Neutrophil (primary cell): ENCODE measurements around the gene SLC12A4.
"Not testable (repeated sequence)": the region's sequence is repeated elsewhere in the genome, so short reads cannot be mapped to it uniquely, and the experiment has no call there.

Source experiments
- H3K27ac ChIP-seq: fragments of 200-600 bp; sonication (generic); 2 replicates; pipeline ENCODE4 v1.5.1; 2016; ENCODE audit warnings: mild to moderate bottlenecking, moderate library complexity
- H3K27me3 ChIP-seq: fragments of 200-600 bp; sonication (generic); 2 replicates; pipeline ENCODE4 v1.6.0; 2016; ENCODE audit warnings: mild to moderate bottlenecking
- H3K36me3 ChIP-seq: fragments of 200-600 bp; sonication (generic); 2 replicates; pipeline ENCODE4 v1.5.1; 2017
- H3K4me1 ChIP-seq, 2 experiments: fragments of 200-600 bp in 1 of 2; sonication (generic) in 1 of 2; 1 replicate in 1 of 2; 2 replicates in 1 of 2; pipeline versions ENCODE4 v1.5.1 to v1.6.1; 2013 to 2016; ENCODE audit warnings: low read depth in 1 of 2, low read length in 1 of 2, mild to moderate bottlenecking in 1 of 2, moderate library complexity in 1 of 2; ENCODE audit not compliant: control insufficient read depth in 1 of 2, insufficient read depth in 1 of 2
- H3K4me3 ChIP-seq, 2 experiments: fragments of 200-600 bp in 1 of 2; sonication (generic) in 1 of 2; 1 replicate in 1 of 2; 2 replicates in 1 of 2; pipeline ENCODE4 v1.5.1; 2013 to 2016; ENCODE audit warnings: low read depth in 1 of 2, low read length in 1 of 2, mild to moderate bottlenecking in 1 of 2, moderate library complexity in 1 of 2
- H3K9me3 ChIP-seq: fragments of 200-600 bp; sonication (generic); 2 replicates; pipeline ENCODE4 v1.5.1; 2016
- TF ChIP-seq, protein P1 (sequence below): fragments of 200-600 bp; sonication (generic); IDR thresholded peaks from 2 replicates; pipeline ENCODE4 v1.5.1; 2016; ENCODE audit warnings: antibody characterized with exemption

SLC12A4 gene

DNA sequence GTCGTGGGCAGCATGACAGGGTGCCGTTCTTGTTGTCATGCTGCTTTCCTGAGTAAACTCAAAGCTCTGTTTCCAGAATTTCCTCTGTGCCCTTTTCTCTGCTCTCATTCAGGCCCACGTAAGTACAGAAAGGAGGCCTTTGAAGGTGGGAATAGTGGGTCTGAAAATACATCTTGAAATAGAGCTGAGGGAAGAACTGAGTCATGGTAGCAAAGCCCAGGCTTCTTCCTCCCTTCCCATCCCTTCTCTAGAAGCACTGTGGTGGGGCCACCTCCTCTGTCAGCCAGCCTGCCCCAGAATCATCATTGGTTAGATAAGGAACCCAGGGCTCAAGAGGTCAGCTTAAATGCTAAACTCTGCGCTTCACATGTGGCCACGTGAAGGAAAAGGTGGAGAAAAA lies 46.2 kb downstream of the SLC12A4 start:
- Histone ChIP-seq H3K4me1 (no peaks in the 10 kb centered on the region), H3K4me3 (no peak overlapping the region), H3K36me3 (peaks cover 55% of the 10 kb centered on the region), H3K9me3 (no peaks in the 10 kb centered on the region), H3K27ac (no peak overlapping the region), H3K27me3 (no peaks in the 10 kb centered on the region)
- TF ChIP-seq, protein P1, sequence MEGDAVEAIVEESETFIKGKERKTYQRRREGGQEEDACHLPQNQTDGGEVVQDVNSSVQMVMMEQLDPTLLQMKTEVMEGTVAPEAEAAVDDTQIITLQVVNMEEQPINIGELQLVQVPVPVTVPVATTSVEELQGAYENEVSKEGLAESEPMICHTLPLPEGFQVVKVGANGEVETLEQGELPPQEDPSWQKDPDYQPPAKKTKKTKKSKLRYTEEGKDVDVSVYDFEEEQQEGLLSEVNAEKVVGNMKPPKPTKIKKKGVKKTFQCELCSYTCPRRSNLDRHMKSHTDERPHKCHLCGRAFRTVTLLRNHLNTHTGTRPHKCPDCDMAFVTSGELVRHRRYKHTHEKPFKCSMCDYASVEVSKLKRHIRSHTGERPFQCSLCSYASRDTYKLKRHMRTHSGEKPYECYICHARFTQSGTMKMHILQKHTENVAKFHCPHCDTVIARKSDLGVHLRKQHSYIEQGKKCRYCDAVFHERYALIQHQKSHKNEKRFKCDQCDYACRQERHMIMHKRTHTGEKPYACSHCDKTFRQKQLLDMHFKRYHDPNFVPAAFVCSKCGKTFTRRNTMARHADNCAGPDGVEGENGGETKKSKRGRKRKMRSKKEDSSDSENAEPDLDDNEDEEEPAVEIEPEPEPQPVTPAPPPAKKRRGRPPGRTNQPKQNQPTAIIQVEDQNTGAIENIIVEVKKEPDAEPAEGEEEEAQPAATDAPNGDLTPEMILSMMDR = no peak

DNA sequence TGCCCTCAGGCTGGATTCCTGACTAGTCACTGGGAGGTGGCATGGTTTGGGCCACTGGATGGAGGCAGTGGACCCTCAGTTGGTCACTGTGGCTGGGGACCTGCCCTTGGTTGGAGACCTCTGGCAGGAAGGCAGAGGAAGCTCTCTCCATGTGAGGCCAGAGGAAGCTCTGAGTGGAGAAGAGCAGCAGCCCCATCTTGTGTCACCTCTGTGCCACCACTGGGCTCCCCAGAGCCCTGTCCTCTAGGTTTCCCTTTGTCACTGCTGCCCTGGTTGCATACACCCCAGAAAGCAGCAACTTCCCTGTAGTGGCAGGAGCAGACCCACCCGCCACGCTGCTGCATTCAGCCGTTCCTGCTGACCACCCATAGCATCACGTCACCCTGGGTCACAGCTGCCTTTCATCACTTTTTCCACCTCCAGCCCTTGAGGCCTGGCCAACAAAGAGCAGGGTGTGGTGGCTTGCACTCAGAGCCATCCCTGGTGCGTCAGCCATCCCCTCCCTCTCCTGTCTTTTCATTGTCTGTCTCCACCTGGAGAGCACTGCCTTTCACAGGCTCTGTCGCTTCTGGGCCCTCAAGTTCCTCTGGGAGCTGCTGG lies 48.7 kb downstream of the SLC12A4 start:
- Histone ChIP-seq H3K27ac (no peak overlapping the region), H3K27me3 (no peaks in the 10 kb centered on the region), H3K4me3 (no peak overlapping the region), H3K4me1 (no peaks in the 10 kb centered on the region), H3K9me3 (no peaks in the 10 kb centered on the region), H3K36me3 (peaks cover 59% of the 10 kb centered on the region)
- TF ChIP-seq, protein P1 = no peak

DNA sequence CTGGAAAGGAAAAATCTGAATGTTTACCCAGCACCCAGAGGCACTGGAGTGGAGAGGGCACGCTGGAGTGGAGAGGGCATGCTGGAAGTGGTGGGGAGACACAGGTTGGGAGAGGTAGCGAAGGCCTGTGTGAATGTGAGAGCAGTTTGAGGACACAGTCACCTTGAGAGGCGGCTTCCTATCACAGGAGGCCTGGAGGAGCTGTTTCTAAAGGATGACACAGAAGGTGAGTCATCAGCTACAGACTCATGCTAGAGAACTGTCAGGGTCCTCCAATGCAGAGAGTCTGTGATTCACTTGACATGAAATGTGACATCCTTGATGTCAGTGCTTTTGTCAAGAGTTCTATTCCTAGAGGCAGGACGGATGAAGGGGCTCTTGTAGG lies 50.6 kb downstream of the SLC12A4 start:
- H3K4me3 ChIP-seq = no peak overlapping the region
- TF ChIP-seq, protein P1 = no peak
- H3K27ac ChIP-seq = no peak overlapping the region
- no peaks in the 10 kb centered on the region for H3K4me1 ChIP-seq
- no peaks in the 10 kb centered on the region for H3K27me3 ChIP-seq
- no peaks in the 10 kb centered on the region for H3K9me3 ChIP-seq
- peaks cover 47% of the 10 kb centered on the region for H3K36me3 ChIP-seq

DNA sequence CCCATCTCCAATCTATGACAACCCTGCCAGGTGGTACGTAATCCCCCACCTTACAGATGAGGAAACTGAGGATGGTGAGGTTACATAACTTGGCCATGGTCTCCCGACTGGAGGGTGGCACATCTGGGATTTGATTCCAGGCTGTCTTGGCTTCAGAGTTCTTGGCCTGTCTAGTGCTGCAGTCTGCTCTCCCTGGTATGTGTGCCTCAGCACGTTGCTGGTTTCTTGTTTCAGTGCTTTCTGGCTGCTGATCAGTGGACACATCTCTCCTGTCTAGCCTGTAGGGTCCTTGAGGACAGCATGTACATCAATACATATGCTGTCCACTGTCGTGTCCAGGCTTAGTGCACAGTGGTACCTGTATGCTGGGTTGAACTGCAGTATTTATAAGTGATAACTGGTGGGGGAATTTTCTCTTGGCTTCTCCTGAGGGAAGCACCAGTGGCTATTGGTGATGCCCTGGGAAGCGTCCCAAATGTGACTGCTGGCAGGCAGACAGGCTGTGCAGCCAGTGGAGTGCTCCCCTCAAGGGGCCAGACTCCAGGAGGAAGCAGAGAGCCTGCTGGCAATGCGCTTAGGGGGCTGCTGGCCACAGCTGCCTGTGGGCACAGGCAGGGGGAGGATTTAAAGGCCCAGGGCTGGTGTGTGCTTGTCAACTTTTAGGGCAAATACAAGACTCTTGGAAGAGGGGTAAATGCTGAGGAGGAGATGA lies 51.1 kb downstream of the SLC12A4 start:
- Histone ChIP-seq H3K4me1 (no peaks in the 10 kb centered on the region), H3K27ac (no peak overlapping the region), H3K36me3 (peaks cover 46% of the 10 kb centered on the region), H3K4me3 (no peak overlapping the region), H3K9me3 (no peaks in the 10 kb centered on the region), H3K27me3 (no peaks in the 10 kb centered on the region)
- TF ChIP-seq, protein P1 = no peak

DNA sequence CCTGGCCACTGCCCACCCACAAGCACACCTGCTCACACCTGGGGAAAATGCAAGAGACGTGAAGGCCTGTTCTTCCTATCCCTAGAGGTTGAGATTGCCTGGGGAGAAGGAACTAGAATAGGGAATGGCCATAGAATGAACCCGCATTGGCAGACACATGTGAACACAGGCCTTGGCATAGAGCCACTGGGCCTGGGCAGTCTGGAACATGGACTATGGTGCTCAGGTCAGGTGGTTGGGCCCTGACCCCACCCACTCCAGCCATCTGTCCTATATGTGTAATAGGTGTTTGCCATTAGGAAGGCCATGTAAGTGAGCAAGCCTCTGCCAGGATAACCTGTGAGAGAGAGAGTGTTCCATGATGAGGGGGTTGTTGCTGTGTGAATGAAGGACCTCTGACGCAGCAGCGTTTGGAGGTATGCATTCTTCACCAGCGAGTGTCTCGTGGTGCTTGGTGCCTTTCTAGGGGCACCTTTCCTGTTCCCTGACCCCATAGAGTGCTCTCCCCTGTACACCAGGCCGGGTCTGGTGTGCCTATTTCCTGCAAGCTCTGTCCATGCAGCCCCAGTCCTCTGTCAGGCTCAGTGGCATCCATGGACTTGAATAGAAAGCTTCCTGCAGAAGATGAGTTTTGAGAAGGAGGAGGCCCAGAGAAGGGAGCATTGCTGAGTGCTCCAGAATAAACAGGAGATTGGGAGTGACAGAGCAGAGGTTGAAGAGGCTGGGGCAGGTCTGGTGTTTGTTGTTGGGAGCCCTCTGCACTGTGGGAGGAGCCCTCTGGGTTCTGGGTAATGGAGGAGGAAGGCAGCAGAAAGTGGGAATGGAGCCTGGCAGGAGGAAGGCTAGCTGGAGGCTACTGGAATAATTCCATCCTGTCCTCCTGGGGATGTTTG lies 52.4 kb downstream of the SLC12A4 start:
- Histone ChIP-seq H3K9me3 (no peaks in the 10 kb centered on the region), H3K27ac (no peak overlapping the region), H3K27me3 (no peaks in the 10 kb centered on the region), H3K4me1 (no peaks in the 10 kb centered on the region), H3K36me3 (peaks cover 58% of the 10 kb centered on the region), H3K4me3 (no peak overlapping the region)
- TF ChIP-seq, protein P1 = no peak

DNA sequence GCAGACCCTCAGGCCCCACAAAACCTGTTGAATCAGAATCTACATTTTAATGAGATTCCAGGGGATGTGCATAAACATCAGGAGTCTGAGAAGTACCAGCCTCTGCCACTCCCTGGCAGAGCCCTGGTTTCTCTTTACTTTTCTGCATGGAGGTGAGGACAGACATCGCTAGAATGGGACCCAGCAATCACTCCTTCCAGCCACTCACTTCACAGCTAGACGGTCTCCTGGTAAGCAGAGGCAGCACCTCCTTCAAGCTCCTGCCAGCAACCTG lies 53.0 kb downstream of the SLC12A4 start:
- not testable (repeated sequence) for H3K4me1 ChIP-seq, H3K27ac ChIP-seq, H3K4me3 ChIP-seq, H3K27me3 ChIP-seq, H3K9me3 ChIP-seq
- peaks cover 65% of the 10 kb centered on the region for H3K36me3 ChIP-seq
